ENCODE results near the gene SCN5A.

GRCh38 chr3:38573111-38573510, 76.4 kb downstream of the SCN5A start:
- TF ChIP-seq CTCF (IDR thresholded peaks at IDR 0.05) (no peak), EZH2 (IDR thresholded peaks at IDR 0.05; ENCODE audit: borderline replicate concordance, insufficient read depth, low read depth, low read length, poor library complexity, severe bottlenecking) (no peak)
